Measurements from ENCODE around the gene HOATZ.

Gene HOATZ

GRCh38 chr11:111538407-111539114 is 24.0 kb downstream of the HOATZ start:
- no peak overlapping the region for H3K27ac ChIP-seq
- no peak for TF ChIP-seq CTCF (conservative IDR thresholded peaks at IDR 0.05)
- TF ChIP-seq ZFX (IDR thresholded peaks at IDR 0.05) = no peak

DNA sequence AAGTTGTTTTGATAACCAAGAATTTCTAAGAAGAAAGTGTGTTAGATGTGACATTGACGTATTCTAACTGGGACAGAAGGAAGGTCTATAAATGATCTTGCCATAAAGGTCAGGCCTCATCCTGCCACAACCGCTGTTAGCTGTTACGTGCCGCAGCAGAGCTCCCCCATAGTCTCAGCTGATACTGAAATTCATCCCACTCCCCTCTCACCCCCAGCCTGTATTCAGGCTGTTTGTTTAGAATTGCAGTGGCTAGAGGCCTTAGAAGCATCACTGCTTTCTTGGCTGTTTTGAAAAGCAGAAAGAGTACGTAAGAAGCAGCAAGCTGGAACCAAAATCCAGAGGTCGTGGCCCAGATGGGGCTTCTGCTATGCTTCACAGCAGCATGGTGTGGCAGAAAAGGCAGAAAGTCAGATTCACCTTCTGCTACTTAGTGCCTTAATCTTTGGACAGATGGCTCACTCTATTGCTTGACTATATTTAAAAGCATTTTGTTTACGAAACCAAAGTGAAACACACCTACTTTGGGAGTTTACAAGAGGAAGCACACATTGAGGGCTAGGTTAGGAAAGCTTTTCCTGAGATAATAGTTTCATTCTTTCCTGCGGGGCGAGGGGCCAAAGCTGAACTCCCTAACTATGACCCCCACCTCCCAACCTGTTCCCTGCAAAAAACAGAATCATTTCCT is 25.0 kb downstream of the HOATZ start:
- no peak overlapping the region for H3K27ac ChIP-seq
- TF ChIP-seq ZFX (IDR thresholded peaks at IDR 0.05) (no peak), CTCF (conservative IDR thresholded peaks at IDR 0.05) (no peak)

DNA sequence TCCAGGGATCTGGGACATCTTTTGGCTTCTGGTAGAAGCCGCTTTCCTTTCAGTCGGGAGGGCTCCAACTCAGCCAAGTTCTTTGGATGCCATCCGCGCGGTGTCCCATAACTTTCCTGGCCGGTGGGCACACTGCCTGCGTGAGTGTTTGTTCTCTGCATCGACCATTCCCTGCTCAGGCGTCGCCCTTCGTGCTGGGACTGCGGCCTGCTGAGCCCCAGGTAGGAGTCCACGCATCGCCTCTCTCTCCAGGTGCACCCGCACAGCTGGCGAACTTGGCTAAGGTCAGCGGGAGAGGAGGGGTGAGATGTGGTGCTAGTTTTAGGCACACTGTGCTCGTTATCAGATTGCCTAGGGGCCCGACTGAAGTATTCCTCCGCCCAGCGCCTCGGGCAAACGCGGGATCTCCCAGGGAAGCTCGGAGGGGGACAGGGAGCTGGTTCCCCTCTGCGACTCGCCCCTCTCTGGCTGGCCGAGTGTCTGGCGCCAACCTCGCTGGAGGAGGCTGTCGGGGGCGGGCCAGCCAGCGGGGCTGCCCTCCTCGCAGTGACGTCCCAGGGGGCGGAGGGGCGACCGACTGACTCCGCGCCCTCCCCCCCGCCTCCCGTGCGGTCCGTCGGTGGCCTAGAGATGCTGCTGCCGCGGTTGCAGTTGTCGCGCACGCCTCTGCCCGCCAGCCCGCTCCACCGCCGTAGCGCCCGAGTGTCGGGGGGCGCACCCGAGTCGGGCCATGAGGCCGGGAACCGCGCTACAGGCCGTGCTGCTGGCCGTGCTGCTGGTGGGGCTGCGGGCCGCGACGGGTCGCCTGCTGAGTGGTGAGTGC is 25.7 kb downstream of the HOATZ start, which contains the start of gene LAYN:
TSS of gene LAYN (plus strand) at position 607 of the 823 bp plus-strand sequence. CDS start at position 731, 124 bp downstream.
- no peak within 1 kb of the TSS for H3K27ac ChIP-seq
- TF ChIP-seq ZFX (IDR thresholded peaks at IDR 0.05) (no peak), CTCF (conservative IDR thresholded peaks at IDR 0.05) (no peak)

DNA sequence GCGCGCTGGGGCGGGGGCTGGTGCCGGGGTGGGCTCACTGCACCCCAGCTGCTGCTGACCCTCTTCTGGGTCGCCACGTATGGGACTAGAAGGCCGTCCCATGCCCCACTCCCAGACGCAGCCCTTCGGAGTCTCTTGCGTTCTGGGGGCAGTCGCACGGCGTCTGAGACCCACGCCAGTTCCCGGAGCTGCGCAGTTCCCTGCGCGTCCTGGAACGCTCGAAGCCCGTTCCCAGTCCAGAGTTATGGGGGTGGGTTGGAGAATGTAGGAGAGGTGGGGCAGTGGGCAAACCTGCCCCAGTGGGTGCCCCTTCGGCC is 26.3 kb downstream of the HOATZ start:
- TF ChIP-seq ZFX (IDR thresholded peaks at IDR 0.05) (no peak), CTCF (conservative IDR thresholded peaks at IDR 0.05) (no peak)
- H3K27ac ChIP-seq = no peak overlapping the region

DNA sequence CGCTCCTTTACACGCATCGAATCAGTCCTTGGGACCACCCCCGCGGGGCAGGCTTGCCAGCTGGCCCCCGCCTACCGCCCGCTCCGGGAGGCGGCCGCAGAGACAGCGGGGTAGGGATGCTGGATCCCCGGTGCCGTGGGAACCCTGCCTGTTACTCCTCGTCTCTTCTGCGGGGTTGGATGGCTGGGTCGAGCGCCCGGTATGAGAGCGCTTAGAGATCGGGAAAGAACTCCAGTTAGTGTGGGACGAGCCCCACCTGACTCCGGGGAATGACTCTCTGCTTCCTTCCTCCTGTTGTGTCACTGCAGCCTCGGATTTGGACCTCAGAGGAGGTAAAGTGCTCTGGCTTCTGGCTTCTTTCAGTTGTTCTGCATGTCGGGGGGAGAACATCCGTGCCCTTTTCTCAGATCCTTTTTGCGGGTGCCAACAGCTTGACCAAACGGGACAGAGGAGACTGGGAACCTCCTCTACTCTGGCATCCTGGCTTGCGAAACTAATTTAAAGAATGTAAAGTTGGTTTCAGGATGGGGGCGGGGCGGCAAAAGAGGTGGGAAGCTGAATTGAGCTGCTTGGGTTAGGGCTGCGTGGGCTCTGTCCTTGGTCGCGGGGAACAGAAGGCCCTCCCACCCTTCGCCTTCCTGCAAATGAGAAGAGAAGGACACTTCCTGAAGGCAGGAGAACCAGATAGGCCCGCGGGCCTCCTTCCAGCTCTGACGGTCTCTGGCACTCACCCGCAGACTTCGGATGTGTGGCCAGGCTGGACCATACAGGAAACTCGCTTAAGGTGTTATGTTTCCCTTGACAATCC is 26.9 kb downstream of the HOATZ start:
- TF ChIP-seq CTCF (conservative IDR thresholded peaks at IDR 0.05) (no peak), ZFX (IDR thresholded peaks at IDR 0.05) (no peak)
- no peak overlapping the region for H3K27ac ChIP-seq

DNA sequence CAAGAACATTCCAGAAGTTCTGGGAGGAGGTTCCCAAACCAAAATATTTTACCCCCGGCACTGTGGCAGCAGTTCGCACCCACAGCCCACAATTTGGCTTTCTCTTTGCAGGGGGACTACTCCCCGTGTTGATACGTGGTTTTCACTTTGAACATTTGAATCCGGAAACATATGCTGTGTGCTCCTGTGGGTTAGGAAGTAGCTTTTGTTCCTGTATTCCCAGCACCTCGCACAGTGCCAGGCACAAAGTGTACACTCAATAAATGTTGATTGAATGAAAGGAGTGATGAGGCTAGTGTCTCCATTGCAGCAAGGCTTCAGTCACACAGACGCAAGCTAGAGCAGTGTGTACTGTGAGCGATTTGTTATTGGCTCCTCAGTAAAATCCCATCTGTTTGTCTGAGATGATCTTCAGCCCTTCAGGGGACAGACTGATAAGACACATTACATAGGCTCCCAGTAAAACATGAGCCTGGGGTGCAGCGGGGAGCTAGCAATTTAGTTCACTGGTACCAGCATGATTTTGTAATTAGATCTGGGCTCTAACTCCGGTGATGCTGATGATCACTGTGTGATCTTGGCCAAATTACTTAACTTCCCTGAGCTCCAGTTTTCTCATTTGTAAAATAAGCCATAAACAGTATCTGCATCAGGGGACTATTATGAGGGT is 28.2 kb downstream of the HOATZ start:
- no peak overlapping the region for H3K27ac ChIP-seq
- TF ChIP-seq ZFX (IDR thresholded peaks at IDR 0.05) = no peak
- no peak for TF ChIP-seq CTCF (conservative IDR thresholded peaks at IDR 0.05)
